HG03354 (cell line): ENCODE results near the gene CLSTN2.

Experiments
- ATAC-seq: cut with Tn5 transposase; IDR thresholded peaks from one replicate; pipeline ENCODE4 v1.9.1; 2021; ENCODE audit warnings: mild to moderate bottlenecking; ENCODE audit not compliant: unreplicated experiment, poor library complexity, severe bottlenecking

CLSTN2 gene

DNA sequence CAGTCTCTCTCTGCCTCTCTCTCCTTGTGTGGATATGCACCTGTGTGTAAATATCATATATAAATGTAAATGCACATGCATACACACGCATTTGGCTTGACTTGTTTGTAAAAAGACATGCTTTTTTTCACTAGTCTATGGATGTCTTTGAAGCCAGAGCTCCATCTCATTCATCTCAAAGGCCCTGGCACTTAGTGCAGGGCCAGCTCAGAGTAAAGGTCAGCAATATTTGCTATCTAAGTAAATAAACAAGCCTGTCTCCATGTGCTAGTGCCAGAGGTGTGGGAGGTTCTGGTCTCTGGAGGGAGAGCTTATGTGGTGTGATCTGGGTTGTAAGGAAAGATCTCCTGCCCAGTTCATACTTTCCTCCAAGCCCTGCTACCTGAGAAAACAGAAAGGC lies 5.6 kb downstream of the CLSTN2 start:
- no peak for ATAC-seq

DNA sequence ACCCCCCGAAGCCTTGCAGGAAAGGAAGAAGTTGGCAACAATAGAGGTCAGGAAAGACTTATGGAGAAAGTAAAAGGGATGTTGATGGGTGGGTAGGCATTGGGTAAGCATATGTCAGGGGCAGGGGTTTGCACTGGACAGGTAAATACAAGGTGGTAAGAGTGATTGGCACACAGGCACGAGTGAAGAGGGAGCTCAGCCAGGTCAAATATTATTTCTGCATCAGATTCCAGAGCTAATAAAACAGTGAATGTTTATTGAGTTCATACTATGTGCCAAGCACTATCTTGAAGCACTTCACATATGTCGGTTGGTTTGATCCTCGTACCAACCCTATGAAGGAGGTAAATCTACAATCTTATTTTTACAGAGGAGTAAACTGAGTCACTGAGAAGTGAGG lies 6.6 kb downstream of the CLSTN2 start:
- no peak for ATAC-seq

DNA sequence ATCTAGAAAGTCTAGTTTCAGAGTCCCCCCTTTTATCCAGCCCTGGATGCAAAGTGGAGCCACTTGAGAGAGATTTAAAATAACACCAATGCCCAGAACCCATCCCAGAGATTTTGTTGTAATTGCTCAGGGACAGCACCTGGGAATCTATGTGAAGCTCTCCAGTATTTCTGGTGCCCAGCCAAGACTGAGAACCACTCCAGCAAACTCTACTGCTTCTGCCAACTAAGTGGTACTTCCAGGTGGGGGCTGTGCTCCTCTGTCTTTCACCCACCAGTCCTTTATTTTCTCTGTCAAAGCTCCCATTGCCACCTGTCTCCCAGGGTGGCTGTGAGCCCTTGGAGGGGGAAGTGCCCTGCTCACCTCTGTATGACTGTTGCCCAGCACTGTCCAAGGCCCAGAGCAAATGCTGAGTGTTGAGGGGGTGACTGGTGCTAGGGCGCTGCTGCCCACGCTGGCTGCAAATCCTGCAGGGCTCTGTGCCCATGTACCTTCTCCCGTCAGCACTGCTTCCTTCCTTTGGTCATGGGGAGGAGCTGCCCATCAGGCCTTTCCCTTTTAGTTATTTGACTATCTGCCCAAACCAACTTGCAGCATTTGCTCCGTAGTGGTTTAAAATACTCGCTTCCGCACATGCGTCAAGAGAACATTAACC lies 9.4 kb downstream of the CLSTN2 start:
- ATAC-seq, result no peak

DNA sequence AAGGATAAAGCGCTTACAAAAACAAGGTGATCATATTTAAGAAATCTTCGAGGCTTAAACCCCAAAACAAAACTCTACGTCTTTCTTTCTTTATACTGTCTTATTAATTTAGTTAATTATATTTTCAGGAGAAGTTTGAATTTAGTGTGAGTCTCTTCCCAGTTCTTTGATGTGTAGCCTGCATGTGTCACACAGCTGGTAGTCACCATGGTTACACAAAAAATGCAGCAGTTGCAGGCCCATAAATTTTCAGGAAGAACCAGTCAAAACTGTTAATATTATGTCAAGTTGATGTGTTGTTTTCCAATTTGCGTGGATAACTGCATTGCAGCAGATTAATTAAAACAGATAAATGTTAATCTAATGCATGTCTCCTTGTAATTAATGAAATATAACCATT lies 10.4 kb downstream of the CLSTN2 start:
- ATAC-seq, result no peak

DNA sequence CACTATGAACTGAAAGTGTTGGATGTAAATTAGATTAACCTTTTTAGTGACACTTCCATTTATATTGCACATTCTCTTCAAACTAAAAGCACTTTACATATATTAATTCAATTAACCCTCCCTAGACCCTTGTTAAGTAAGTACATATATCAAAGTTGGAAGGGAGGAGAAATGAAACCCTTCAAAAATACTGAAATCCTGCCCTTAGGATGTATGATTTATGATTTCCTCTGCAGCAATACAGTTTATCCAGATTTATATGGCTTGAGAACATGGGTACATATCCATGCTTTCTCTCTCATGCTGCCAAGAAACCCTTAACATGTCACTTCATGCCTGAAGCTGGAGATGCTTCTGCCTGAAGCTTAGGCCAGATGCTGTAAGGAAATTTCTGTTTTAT lies 11.0 kb downstream of the CLSTN2 start:
- ATAC-seq, result no peak

DNA sequence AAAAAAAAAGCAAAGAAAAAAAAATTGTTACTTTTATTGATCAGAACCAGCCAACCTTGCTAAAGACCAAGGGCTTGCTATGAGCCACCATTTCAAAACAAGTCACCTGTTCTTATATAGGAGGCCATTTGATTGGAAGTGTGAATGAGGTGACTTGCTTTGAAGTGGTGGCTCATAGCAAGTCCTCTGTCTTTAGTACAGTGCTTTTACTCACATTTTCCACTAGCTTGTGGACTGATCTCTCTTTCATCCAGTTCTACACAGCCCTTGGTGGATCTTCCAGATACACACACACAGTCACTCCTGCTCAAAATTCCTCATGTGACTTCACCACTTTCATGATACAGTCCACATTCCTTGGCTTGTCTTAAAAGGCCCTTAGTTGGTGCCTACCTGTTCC lies 13.5 kb downstream of the CLSTN2 start:
- no peak for ATAC-seq

DNA sequence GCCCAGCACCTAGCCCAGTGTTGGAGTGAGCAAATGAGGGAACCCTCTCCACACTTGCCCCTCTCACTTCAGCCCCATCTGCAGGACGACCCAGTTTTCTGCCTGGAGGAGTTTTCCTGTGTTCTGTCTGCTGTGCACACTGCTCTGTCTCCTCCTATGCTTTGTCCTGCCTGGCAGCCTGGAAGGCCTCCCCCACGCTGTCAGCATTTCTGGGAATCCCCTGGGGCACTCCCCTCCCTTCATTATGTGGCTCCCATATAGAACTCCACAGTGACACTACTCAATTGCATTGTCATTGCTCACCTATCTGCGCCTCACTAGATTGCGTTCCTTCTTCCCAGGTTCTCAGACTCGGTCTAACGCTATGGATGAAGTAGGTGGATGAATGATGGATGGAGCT lies 13.9 kb downstream of the CLSTN2 start:
- no peak for ATAC-seq

DNA sequence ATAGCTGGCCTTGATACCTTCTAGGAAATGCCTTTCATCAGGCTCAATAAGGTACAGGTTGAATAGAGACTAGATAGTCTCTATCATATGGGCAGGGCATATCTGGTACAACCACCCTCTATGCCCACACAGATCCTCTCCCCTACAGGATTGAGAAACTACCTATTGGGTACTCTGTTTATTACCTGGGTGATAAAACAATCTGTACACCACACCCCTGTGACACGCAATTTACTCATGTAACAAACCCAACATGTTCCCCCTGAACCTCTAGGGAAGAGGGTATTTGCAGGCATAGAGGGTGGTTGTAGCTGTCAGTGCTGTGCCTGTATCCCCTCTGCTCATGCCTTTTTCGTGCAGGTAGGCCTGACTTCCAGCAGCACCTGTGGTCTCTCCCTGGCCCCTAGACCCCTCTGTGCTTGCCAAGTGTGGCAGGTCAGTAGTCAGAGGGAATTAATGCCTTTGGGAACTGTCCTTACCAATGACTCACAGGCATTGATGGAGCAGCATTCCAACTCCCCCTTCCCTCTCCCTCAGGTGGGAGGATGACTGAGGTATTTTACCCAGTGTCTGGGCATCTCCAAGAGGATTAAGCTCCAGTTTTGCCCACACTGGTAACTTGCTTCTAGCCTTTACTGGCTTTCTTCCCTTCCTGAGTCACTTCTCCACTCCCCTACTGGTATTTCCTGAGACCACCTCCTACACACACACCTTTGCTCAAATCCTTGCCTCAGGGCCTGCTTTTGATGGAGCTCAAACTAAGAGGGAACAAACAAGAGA lies 18.3 kb downstream of the CLSTN2 start:
- ATAC-seq, result no peak

DNA sequence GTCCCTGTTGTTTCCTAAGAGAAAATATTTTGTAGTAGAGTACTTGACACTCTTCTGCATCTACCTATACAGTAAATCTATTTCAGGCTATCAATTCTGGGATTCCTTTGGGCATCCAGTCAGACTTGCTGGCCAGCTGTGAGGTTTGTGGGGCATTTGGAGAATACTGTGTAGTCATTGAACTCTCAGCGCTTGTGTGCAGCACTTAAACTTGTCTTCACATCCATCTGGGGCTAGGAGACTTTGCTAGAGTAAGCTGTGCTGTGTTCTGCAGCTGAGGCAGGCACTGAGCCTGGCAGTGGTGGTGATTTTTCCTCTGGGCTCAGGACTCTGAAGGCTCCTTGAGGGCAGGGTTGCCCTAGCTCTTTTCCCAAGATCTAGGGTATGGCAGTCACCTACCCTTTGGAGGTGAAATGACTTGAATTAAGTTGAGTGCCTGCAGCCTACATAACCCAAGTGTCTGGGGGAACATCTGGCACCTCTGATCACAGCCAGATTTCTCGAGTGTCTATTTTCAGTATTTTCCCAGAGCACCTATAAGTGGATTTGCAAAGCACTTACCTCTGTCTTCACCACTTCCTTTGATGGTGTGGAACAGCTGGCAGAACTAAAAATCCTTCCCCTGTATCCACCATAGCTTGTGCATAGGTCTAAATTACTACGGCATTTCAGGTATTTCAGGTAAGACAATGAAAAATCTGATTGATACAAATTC lies 19.3 kb downstream of the CLSTN2 start:
- ATAC-seq, result no peak

DNA sequence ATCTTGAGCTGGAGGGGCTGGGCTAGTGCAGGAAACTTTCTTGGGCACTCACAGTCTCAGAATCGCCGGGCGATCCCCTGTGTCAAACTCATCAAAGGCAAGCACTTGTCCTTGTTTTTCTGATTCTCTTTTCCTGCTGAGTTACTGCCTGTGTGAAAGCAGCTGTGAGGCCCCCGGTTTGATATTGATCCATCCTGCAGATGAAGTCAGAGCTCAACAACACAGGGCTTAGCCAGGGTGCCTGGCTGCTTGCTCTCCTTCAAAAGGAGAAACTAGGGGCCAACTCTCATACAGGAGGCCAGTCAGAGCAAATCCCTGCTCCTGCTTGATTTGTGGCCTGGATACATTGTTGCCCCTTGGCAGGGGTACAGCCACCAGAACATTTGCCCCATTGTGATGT lies 22.9 kb downstream of the CLSTN2 start:
- ATAC-seq, result no peak

DNA sequence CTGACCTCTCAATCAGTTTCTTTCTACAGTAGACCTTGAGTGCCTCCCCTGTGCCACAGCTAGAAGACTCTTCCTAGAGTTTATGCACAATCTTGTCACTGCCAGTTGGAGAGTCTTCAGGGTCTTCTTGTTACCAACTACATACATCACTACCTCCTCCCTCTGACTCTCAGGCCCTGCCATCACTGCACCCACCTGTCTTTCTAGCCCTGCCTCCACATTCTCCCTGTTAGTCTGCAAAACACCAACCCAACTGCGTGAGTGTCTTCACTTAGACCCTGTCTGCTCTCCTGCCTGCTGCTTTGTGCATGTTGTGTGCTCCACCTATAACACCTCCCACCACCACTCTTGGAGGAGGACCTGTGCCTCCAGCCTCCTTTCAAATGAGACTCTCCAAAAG lies 34.4 kb downstream of the CLSTN2 start:
- no peak for ATAC-seq

DNA sequence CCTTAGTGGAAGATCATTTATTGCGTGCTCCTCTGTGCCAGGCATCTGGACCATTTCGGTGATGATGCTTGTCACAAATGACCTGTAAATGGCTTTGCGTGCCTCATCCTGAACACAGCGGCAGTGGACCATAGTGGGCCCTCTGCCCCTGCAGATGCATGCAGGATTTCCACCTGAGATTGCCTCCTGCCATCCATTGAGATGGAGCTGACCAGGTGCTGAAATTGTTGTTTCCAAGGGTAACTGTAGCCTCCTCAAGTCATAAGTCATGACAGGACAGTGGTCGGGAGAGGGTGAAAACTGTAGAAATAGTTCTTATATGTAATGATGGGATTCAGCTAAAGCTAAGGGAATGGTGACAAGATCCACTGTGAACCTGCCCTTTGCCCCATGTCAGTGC lies 35.5 kb downstream of the CLSTN2 start:
- no peak for ATAC-seq

DNA sequence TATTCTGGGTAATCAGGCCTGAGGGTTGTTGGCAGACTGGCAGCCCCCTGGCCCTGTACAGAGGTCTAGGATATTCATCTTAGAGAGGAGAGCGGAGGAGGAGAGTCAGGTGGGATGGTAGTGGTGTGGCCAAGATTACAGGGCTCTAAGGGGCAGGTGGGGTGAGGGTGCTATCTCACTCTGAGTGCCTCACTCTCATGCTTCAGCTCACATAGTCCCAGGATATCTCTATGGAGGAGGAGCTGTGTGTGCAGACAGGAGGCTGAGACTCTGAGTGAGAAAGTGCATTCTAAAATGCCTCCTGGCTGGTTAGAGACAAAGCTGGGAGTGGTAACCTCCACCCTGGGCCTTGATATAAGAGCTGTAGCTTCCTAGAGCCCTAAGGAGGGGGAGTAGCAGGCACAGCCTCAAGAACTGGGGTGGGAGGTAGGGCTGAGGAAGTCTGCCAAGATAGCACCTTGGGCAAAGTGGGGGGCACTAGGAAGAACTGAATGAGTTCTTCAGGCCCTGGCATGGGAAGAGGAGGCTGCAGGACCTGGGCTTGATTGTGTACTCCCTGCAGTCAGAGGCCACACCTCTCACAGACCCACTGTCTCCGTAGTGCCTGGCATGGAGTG lies 39.9 kb downstream of the CLSTN2 start:
- ATAC-seq, result no peak

DNA sequence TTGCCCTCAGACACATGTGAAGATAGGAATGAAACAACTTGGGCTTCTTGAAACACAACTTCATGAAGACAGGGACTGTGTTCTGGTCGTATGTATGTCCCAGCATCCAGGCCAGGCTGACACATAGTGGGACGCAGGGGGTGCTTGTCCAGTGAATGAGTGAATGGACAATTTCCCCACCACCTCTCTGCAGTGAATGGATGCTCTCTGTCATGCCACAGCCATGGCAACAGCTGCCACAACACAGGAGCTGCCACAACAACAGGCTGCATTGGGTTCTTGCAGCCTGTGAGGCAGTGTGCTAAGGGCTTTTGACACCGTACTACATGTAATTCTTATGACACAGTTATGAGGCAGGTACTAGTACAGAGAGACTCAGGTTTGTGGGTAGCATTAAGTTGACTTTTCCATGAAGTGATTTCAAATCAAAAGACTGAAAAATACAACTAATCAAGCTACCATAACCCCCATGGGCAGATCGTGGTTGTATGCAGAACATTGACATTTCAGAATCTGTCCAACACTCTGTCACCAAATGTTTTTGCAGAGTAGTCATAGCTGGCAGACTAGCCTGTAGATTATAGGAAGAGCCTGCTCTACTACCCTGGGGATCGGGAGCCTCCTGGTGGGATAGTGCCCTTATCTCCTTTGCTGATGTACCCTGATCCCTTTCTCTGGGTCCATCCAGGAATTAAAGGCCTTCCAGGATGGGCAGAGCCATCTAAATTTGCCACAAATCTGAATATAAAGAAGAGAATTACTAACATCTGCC lies 40.8 kb downstream of the CLSTN2 start:
- ATAC-seq, result no peak

DNA sequence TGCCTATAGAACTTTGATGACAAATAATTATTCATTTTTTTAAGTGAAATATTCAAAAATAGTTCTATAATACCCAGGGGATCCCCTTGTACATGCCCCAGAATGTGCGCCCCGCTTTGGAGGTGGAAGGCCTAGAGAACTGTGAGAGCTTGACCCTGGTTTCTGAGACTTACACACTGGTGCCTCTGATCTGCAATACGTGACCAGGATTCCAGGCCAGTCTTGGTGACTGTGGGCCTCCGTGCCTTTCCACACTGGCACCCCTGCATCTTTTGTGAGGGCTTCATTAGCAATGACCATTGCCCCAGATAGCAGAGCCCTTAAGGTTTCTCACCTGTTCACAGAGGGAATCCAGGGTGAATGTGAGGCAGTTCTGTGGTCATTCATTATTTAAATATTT lies 44.0 kb downstream of the CLSTN2 start:
- no peak for ATAC-seq

DNA sequence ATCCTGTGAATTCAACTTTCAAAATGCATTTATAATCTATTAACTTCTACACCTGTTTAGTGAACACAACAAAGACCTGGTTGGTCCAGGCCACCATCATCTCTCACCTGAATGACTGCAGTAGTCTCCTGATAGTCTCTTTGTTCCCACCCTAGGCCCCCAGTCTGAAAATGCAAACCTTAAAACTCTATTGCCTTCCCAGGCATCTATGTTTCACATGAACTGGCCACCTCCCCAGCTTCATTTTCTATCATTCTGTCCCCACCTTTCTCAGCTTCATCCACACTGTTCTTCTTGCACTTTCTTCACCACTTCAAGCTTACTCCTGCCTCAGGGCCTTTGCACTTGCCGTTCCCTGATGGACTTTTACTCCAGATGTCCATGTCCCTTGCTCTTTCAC lies 45.0 kb downstream of the CLSTN2 start:
- no peak for ATAC-seq

DNA sequence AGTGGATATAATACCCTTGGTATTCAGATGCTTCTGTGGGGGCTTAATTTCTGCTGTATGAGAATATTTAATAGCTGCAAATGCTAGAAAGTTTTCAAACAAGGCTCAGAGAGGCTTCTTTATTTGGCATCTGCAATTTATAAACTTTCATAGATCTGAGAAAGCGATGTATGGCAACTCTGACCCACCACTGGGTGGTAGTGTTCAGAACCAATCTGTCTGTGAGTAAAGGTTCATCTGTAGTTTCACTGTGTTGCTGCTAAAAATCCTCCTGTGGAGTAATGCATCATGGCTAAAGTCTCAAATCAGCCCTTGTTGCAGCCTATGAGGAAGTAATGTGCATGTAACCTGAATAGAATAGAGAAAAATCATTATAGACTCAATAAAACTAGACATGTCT lies 47.4 kb downstream of the CLSTN2 start:
- no peak for ATAC-seq

DNA sequence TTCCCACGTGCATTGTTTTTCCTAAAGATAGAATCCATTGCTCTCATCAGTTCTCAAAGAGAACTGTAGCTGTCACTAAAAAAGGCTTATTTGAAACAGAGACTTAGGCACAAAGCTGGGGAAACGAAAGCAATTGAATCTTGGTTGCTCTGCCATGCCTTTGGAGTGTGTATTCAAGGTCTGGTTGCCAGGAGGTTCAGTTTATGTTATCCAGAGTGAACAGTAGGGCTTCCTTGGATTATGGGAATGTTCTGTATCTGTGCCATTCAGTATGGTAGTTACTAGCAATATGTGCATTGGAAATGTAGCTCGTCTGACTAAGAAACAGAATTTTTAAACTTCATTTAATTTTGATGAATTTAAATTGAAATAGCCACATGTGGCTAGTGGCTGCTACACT lies 50.6 kb downstream of the CLSTN2 start:
- ATAC-seq, result no peak

DNA sequence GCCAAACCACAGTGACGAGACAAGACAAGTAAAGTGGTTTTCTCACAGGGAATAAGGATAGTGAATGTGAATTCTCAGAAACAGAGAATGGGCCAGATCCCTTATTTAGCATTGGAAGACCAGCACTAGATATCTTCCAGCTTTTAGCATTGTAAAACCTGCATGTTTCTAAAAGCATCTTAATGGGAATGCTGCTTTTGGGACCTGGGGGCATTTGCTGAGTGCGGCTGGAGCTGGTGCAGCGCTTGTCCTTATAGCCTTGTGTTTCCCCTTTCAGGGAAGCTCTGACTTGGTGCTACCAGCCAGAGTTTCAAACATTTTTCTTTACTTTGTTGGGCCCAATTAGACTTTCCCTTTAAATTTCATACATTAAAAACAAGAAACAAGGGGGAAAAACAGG lies 52.9 kb downstream of the CLSTN2 start:
- ATAC-seq, result no peak
